Measurements from ENCODE around the gene ANO7. TPM values are rescaled to one million over a fixed set of nuclear protein-coding genes. Genes with fewer than 3 reads are reported as not detected.

Gene ANO7
- total and polyA plus RNA-seq, 2 of the 8 experiments (the other 6 are each of a cell fraction or from before 2014, with no cell fraction given): 3.2 to 6.9 TPM

DNA sequence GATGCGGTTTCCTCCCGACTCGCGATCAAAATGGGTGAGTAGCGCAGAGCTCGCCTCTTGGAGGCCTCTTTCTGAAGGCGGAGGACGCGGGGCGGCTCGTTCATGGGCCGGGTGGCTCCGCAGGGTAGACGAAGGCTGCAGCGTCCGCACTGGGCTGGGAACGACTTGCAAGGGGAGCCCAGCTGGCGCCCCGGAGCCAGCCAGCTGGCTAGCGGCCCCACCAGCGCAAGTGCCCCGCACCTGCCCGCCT lies 38.9 kb upstream of the ANO7 start:
- Histone ChIP-seq H2BK5ac (ENCODE audit: low read depth, low read length) (no peak overlapping the region), H3K79me2 (ENCODE audit: control insufficient read depth in 1 of 2, insufficient read depth in 2 of 2, low read length in 2 of 2) (peaks cover 0 to 32% of the 10 kb centered on the region in 2 experiments; a peak in 2 of 4 replicates), H3K4me1 (replicated peaks in 1 of 4; ENCODE audit: control insufficient read depth in 3 of 4, insufficient read depth in 4 of 4, low read length in 3 of 4) (peaks cover 0 to 11% (median 7%) of the 10 kb centered on the region in 4 experiments; a peak in 6 of 7 replicates), H3K23me2 (ENCODE audit: low read depth, low read length) (peaks cover 6% of the 10 kb centered on the region; the same call in 1 of the 2 replicates), H3K23ac (ENCODE audit: insufficient read length) (no peak overlapping the region), H4K91ac (replicated peaks; ENCODE audit: insufficient read length, low read length) (no peak overlapping the region), H3K27me3 (replicated peaks in 1 of 4; ENCODE audit: control insufficient read depth in 3 of 4, extremely low read depth in 1 of 4, insufficient read depth in 3 of 4, low read length in 3 of 4) (0 out of 7 replicates have a peak, but pooled peaks cover 0 to 3% (median 2%) of the 10 kb centered on the region in 4 experiments), H3K56ac (replicated peaks; ENCODE audit: insufficient read length, low read depth, low read length) (no peak overlapping the region), H2BK120ac (replicated peaks; ENCODE audit: low read depth, low read length) (no peak overlapping the region), H2AFZ (ENCODE audit: low read length) (peak overlapping the region; percentile 77; the same call in 1 of the 2 replicates), H3K9ac (replicated peaks in 1 of 4; ENCODE audit: extremely low read depth in 1 of 4, low read depth in 3 of 4, low read length in 3 of 4) (peak overlapping the region in 3 of 4 experiments; percentile 35 to 62 (median 46); a peak in 2 of 7 replicates), H3K4ac (replicated peaks; ENCODE audit: insufficient read length, low read depth, low read length) (no peak overlapping the region), H4K5ac (ENCODE audit: insufficient read length, low read depth, low read length) (no peak overlapping the region), H2AK5ac (ENCODE audit: low read depth, low read length) (no peak overlapping the region), H2BK12ac (ENCODE audit: low read depth, low read length) (peak overlapping the region; percentile 60; the same call in 1 of the 2 replicates), H3K27ac (ENCODE audit: low read depth, low read length) (no peak overlapping the region), H4K20me1 (replicated peaks in 1 of 2; ENCODE audit: control insufficient read depth in 1 of 2, insufficient read depth in 2 of 2, low read length in 2 of 2) (peaks cover 1 to 11% of the 10 kb centered on the region in 2 experiments), H3K4me2 (ENCODE audit: insufficient read depth in 1 of 2, low read depth in 2 of 2, low read length in 2 of 2) (peak overlapping the region; percentile 71 to 98), H2BK20ac (ENCODE audit: low read length) (no peak overlapping the region), H3K36me3 (ENCODE audit: control insufficient read depth in 2 of 4, insufficient read depth in 4 of 4, low read length in 3 of 4) (no peaks in the 10 kb centered on the region), H3K79me1 (ENCODE audit: low read depth, low read length) (peaks cover 6% of the 10 kb centered on the region), H4K8ac (ENCODE audit: extremely low read depth, insufficient read depth, low read length) (peak overlapping the region; percentile 86; the same call in 1 of the 2 replicates), H3K4me3 (ENCODE audit: extremely low read depth in 1 of 4, insufficient read depth in 2 of 4, low read depth in 3 of 4, low read length in 4 of 4) (peak overlapping the region; percentile 71 to 83 (median 79)), H2BK15ac (ENCODE audit: low read length) (no peak overlapping the region), H3K18ac (ENCODE audit: extremely low read depth, low read length) (no peak overlapping the region), H3K9me3 (ENCODE audit: insufficient read depth in 2 of 2, low read depth in 1 of 2, low read length in 1 of 2) (no peaks in the 10 kb centered on the region), H3K14ac (ENCODE audit: insufficient read length) (no peak overlapping the region)
- DNase-seq (ENCODE audit: low read depth in 1 of 2, low spot score in 2 of 2): no peak
- WGBS, 2 experiments (ENCODE audit: extremely low coverage in 1 of 2, insufficient coverage in 1 of 2, insufficient read length in 1 of 2, insufficient replicate concordance in 2 of 2, low coverage in 1 of 2, low lambda C conversion rate in 2 of 2, missing lambda C conversion rate in 1 of 2): 3% methylated on average over 23 of the region's 23 CpGs; no CpG with 5 or more reads in 1 of the 2 experiments
- ChIA-PET POLR2A (ENCODE audit: partially characterized antibody) (interaction anchor here (0.9 to 2.2 kb wide), 10 partner anchors 12 to 488 kb away, joined by 3 to 10 read pairs (median 3); partner anchors contain the start of genes ATG4B, MTERF4 and THAP4), CTCF (ENCODE audit: partially characterized antibody) (interaction anchor here (0.8 to 3.2 kb wide), 6 partner anchors 8 to 316 kb away, joined by 3 to 15 read pairs (median 4); no protein-coding TSS in a partner anchor)
- FAIRE-seq: no peak
- TF ChIP-seq POU5F1 (IDR thresholded peaks at IDR 0.05; ENCODE audit: low read depth, low read length): no peak
- no peak for TF ChIP-seq GTF2F1 (IDR thresholded peaks at IDR 0.05; ENCODE audit: borderline replicate concordance, low read depth, low read length)
- TF ChIP-seq CHD1 (IDR thresholded peaks at IDR 0.05; ENCODE audit: low read depth, low read length): no peak
- TF ChIP-seq SIN3A (conservative IDR thresholded peaks at IDR 0.05 in 1 of 2, IDR thresholded peaks at IDR 0.05 in 1 of 2; ENCODE audit: low read depth in 1 of 2, low read length in 2 of 2): 0 out of 4 replicates have a peak, but pooled peaks of 1 of the 2 experiments have one; percentile 6
- TF ChIP-seq TEAD4 (IDR thresholded peaks at IDR 0.05; ENCODE audit: low read depth, low read length): no peak
- no peak for TF ChIP-seq SP1 (IDR thresholded peaks at IDR 0.05; ENCODE audit: low read depth, low read length)
- no peak for TF ChIP-seq BACH1 (IDR thresholded peaks at IDR 0.05; ENCODE audit: low read length)
- TF ChIP-seq POLR2AphosphoS5 (IDR thresholded peaks at IDR 0.05; ENCODE audit: low read depth, low read length): no peak
- no peak for TF ChIP-seq NRF1 (IDR thresholded peaks at IDR 0.05; ENCODE audit: low read depth, low read length)
- no peak for TF ChIP-seq CBX8 (IDR thresholded peaks at IDR 0.05; ENCODE audit: borderline replicate concordance, low read depth, low read length)
- TF ChIP-seq GABPA (IDR thresholded peaks at IDR 0.05; ENCODE audit: borderline replicate concordance, insufficient read depth, low read length): peak; percentile 1
- TF ChIP-seq, protein P1, sequence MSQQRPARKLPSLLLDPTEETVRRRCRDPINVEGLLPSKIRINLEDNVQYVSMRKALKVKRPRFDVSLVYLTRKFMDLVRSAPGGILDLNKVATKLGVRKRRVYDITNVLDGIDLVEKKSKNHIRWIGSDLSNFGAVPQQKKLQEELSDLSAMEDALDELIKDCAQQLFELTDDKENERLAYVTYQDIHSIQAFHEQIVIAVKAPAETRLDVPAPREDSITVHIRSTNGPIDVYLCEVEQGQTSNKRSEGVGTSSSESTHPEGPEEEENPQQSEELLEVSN (IDR thresholded peaks at IDR 0.05): no peak; the same call in 1 of the 2 replicates
- TF ChIP-seq CEBPB (IDR thresholded peaks at IDR 0.05; ENCODE audit: low read depth, low read length): no peak
- TF ChIP-seq EGR1 (IDR thresholded peaks at IDR 0.05; ENCODE audit: borderline replicate concordance, low read depth, low read length): no peak
